CD4-positive, alpha-beta T cell (primary cell): Measurements from ENCODE around the gene TMEM132D. TPM values are rescaled to one million over a fixed set of nuclear protein-coding genes. Genes with fewer than 3 reads are reported as not detected.

Experiments used
- ATAC-seq: fragments of 200-7000 bp; cut with Tn5 transposase; one replicate; pipeline ENCODE4 v1.10.0; 2022; ENCODE audit warnings: mild to moderate bottlenecking; ENCODE audit not compliant: poor library complexity
- CTCF ChIA-PET: fragments of 350-600 bp; sonication (Branson Sonifier 250); formaldehyde crosslinking; loops from one replicate; lab custom pipeline; 2021; ENCODE audit warnings: antibody characterized with exemption, inconsistent platforms; lab: Charles Lee
- POLR2A ChIA-PET: fragments of 350-600 bp; sonication (Branson Sonifier 250); formaldehyde crosslinking; loops from one replicate; lab custom pipeline; 2021; ENCODE audit warnings: antibody characterized with exemption, inconsistent platforms; lab: Charles Lee
- DNase-seq, 14 experiments: peaks; one replicate each; pipeline ENCODE4 v3.0.0-alpha.2; 2013 to 2020; ENCODE audit warnings: mixed read lengths in 2 of 14
- H3K27ac ChIP-seq, 2 donors: one replicate each; pipeline versions ENCODE4 v1.5.1 to v1.7.0; 2013; ENCODE audit warnings: low read length in 2 of 2, low read depth in 1 of 2, mild to moderate bottlenecking in 1 of 2
- H3K27me3 ChIP-seq, 2 experiments: 1 replicate in 1 of 2; 2 replicates in 1 of 2; pipeline versions ENCODE4 v1.6.1 to v1.7.0; 2013; ENCODE audit warnings: low read length in 2 of 2, control low read depth in 1 of 2, mild to moderate bottlenecking in 1 of 2, moderate library complexity in 1 of 2; ENCODE audit not compliant: insufficient read depth in 2 of 2, control insufficient read depth in 1 of 2
- H3K36me3 ChIP-seq: one replicate; pipeline ENCODE4 v1.6.1; 2013; ENCODE audit warnings: low read length, control low read depth; ENCODE audit not compliant: insufficient read depth
- H3K4me1 ChIP-seq: one replicate; pipeline ENCODE4 v1.6.1; 2013; ENCODE audit warnings: low read length, control low read depth; ENCODE audit not compliant: insufficient read depth
- H3K4me3 ChIP-seq: one replicate; pipeline ENCODE4 v1.5.1; 2013; ENCODE audit warnings: mild to moderate bottlenecking, low read length, moderate library complexity
- H3K9me3 ChIP-seq, 2 experiments: 1 replicate in 1 of 2; 2 replicates in 1 of 2; pipeline versions ENCODE4 v1.6.1 to v1.7.0; 2013; ENCODE audit warnings: low read length in 2 of 2, mild to moderate bottlenecking in 2 of 2, control low read depth in 1 of 2, moderate library complexity in 1 of 2; ENCODE audit not compliant: control insufficient read depth in 1 of 2, insufficient read depth in 1 of 2
- H3K27ac Mint-ChIP-seq: one replicate; pipeline ENCODE4 v1.8.0; 2020; ENCODE audit warnings: mixed read lengths
- H3K27me3 Mint-ChIP-seq: one replicate; pipeline ENCODE4 v1.8.0; 2021; ENCODE audit warnings: mixed read lengths
- H3K36me3 Mint-ChIP-seq: one replicate; pipeline ENCODE4 v1.8.0; 2021; ENCODE audit warnings: low read depth, mixed read lengths
- H3K4me1 Mint-ChIP-seq: one replicate; pipeline ENCODE4 v1.8.0; 2021; ENCODE audit warnings: low read depth, mixed read lengths
- H3K4me3 Mint-ChIP-seq: one replicate; pipeline ENCODE4 v1.8.0; 2020; ENCODE audit warnings: mild to moderate bottlenecking, mixed read lengths
- H3K9me3 Mint-ChIP-seq: one replicate; pipeline ENCODE4 v1.8.0; 2020; ENCODE audit warnings: mixed read lengths
- intact Hi-C, 2 experiments: fragments of 100-400 bp; cut with DNase I in 1 of 2; cut with micrococcal nuclease in 1 of 2; formaldehyde crosslinking; loops; one replicate each; pipeline versions ENCODE4 v1.15.1 to v1.9.0; 2023 to 2025; cut with DNase I, micrococcal nuclease
- total RNA-seq, 174 experiments: library from RNA in 2 of 174; stranded (reverse) in 2 of 174; gene quantifications; one replicate each; pipeline ENCODE4 v1.2.3 and lab custom pipeline; 2021 to 2026
- TF ChIP-seq, protein P1 (sequence below): fragments of 200-600 bp; IDR thresholded peaks from one replicate; pipeline ENCODE4 v1.8.0; 2022; ENCODE audit warnings: antibody characterized with exemption, mild to moderate bottlenecking

TMEM132D gene
- total RNA-seq, 2 experiments from 2014 or later = not detected

DNA sequence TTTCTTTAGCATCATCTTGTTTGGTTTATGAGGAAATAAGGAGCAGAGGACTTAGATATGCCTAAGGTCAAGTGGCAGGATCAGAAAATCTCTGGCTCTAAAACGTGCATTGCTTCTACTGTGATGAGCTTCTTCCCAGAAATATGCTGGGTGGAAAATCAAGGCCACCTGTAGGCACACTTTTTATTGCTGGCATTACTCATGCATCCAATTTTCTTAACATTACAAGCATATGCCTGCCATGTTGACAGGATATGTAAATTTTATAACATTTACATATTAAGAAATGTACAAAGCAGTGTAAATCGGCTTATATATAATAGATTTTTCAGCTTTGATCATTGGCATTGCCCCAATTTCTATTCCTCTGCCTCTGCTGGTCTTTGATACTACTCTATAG lies 409.6 kb downstream of the TMEM132D start:
- TF ChIP-seq, protein P1, sequence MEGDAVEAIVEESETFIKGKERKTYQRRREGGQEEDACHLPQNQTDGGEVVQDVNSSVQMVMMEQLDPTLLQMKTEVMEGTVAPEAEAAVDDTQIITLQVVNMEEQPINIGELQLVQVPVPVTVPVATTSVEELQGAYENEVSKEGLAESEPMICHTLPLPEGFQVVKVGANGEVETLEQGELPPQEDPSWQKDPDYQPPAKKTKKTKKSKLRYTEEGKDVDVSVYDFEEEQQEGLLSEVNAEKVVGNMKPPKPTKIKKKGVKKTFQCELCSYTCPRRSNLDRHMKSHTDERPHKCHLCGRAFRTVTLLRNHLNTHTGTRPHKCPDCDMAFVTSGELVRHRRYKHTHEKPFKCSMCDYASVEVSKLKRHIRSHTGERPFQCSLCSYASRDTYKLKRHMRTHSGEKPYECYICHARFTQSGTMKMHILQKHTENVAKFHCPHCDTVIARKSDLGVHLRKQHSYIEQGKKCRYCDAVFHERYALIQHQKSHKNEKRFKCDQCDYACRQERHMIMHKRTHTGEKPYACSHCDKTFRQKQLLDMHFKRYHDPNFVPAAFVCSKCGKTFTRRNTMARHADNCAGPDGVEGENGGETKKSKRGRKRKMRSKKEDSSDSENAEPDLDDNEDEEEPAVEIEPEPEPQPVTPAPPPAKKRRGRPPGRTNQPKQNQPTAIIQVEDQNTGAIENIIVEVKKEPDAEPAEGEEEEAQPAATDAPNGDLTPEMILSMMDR = no peak
- ChIA-PET CTCF (no interaction called here), POLR2A (no interaction called here)
- Mint-ChIP-seq H3K27ac (no peak overlapping the region), H3K36me3 (no peaks in the 10 kb centered on the region), H3K4me3 (no peak overlapping the region), H3K27me3 (no peaks in the 10 kb centered on the region), H3K4me1 (no peaks in the 10 kb centered on the region), H3K9me3 (peaks cover 4% of the 10 kb centered on the region)
- ATAC-seq (no peak), DNase-seq (no peak)
- Histone ChIP-seq H3K27ac (no peak overlapping the region), H3K27me3 (no peaks in the 10 kb centered on the region), H3K4me1 (no peaks in the 10 kb centered on the region), H3K36me3 (no peaks in the 10 kb centered on the region), H3K4me3 (no peak overlapping the region), H3K9me3 (peaks cover 0 to 6% of the 10 kb centered on the region in 2 experiments)
- intact Hi-C loops = no loop called here

DNA sequence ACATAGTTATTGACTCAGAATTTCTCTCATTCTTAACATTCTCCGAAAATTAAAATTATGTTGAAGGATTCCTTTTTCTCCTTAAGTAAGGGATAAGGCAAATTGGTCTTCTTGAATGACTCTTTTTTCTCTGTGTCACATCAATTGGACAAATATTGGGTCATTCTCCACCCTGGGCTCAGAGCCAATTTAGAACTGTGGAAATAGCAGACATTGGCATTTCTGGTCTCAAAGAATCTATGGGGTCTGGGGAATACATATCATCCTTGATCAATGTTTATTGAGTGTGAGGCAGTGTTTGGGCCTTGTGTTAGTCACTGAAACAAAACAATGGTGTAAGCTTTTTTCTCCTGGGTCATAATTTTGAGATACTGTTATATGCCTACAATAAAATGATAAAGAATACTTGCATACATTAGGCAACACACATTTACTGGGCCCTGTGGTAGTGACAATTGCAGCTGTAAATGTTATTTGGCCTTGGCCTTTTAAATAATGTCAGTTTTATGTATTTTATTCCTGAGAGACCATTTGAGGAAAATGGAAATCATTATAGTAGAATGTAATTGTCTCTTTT lies 414.6 kb downstream of the TMEM132D start:
- Mint-ChIP-seq H3K4me3 (no peak overlapping the region), H3K36me3 (no peaks in the 10 kb centered on the region), H3K9me3 (peaks cover 6% of the 10 kb centered on the region), H3K27me3 (no peaks in the 10 kb centered on the region), H3K4me1 (no peaks in the 10 kb centered on the region), H3K27ac (no peak overlapping the region)
- Histone ChIP-seq H3K27ac (no peak overlapping the region), H3K36me3 (no peaks in the 10 kb centered on the region), H3K4me1 (no peaks in the 10 kb centered on the region), H3K9me3 (peaks cover 0 to 34% of the 10 kb centered on the region in 2 experiments), H3K4me3 (no peak overlapping the region), H3K27me3 (no peaks in the 10 kb centered on the region)
- ChIA-PET CTCF (no interaction called here), POLR2A (no interaction called here)
- TF ChIP-seq, protein P1 = no peak
- no peak for ATAC-seq
- no peak for DNase-seq
- intact Hi-C loops = no loop called here

DNA sequence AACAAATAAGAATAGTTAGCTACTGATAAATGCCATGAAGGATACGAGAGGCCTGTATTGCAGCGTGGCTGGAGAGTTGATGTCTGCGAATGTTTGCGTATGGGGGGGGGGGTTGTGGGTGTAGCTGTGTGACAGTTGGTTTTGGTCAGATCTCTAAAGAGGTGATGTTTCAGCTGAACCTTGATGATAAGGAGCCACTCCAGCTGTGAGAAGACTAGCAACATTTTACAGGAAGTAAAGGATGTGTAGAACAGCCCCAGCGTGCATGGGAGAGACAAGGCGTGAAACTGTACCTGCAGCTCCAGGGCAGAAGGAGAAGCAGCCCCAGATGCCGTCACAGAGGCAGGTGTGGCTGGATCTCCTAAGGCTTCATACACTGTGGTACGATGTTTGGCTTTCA lies 416.9 kb downstream of the TMEM132D start:
- Histone ChIP-seq H3K4me1 (no peaks in the 10 kb centered on the region), H3K27me3 (no peaks in the 10 kb centered on the region), H3K4me3 (no peak overlapping the region), H3K27ac (no peak overlapping the region), H3K9me3 (peaks cover 0 to 35% of the 10 kb centered on the region in 2 experiments), H3K36me3 (no peaks in the 10 kb centered on the region)
- DNase-seq = no peak
- ATAC-seq = no peak
- H3K27ac Mint-ChIP-seq = no peak overlapping the region
- TF ChIP-seq, protein P1 = no peak
- no peaks in the 10 kb centered on the region for H3K36me3 Mint-ChIP-seq
- no peak overlapping the region for H3K4me3 Mint-ChIP-seq
- intact Hi-C loops = no loop called here
- CTCF ChIA-PET = no interaction called here
- no peaks in the 10 kb centered on the region for H3K4me1 Mint-ChIP-seq
- H3K27me3 Mint-ChIP-seq = no peaks in the 10 kb centered on the region
- POLR2A ChIA-PET = no interaction called here
- H3K9me3 Mint-ChIP-seq = peaks cover 6% of the 10 kb centered on the region
